Parathyroid adenoma (tissue), 2 donors: ENCODE results near the gene NUP62CL.
A peak's percentile ranks its signal among the peaks of the same experiment; 100 is the strongest.

Source experiments
- H2AFZ ChIP-seq: fragments of 300-600 bp; sonication (generic); one replicate; pipeline ENCODE4 v1.7.0; 2017; ENCODE audit warnings: antibody characterized with exemption, mild to moderate bottlenecking
- H3K27ac ChIP-seq: fragments of 300-600 bp; sonication (generic); one replicate; pipeline ENCODE4 v1.7.0; 2017
- H3K27me3 ChIP-seq: fragments of 300-600 bp; sonication (generic); one replicate; pipeline ENCODE4 v1.7.0; 2017; ENCODE audit warnings: low read length; ENCODE audit not compliant: control insufficient read depth, insufficient read depth
- H3K36me3 ChIP-seq: fragments of 300-600 bp; sonication (generic); one replicate; pipeline ENCODE4 v1.7.0; 2017; ENCODE audit warnings: low read length; ENCODE audit not compliant: control insufficient read depth, insufficient read depth
- H3K4me1 ChIP-seq: fragments of 300-600 bp; sonication (generic); one replicate; pipeline ENCODE4 v1.7.0; 2017; ENCODE audit warnings: control low read depth
- H3K4me2 ChIP-seq: fragments of 300-600 bp; sonication (generic); one replicate; pipeline ENCODE4 v1.7.0; 2017; ENCODE audit warnings: low read length
- H3K4me3 ChIP-seq: fragments of 300-600 bp; sonication (generic); one replicate; pipeline ENCODE4 v1.7.0; 2017; ENCODE audit warnings: low read depth, low read length
- H3K79me2 ChIP-seq: fragments of 300-600 bp; sonication (generic); one replicate; pipeline ENCODE4 v1.7.0; 2017; ENCODE audit warnings: control low read depth
- H3K9ac ChIP-seq: fragments of 300-600 bp; sonication (generic); one replicate; pipeline ENCODE4 v1.7.0; 2017; ENCODE audit warnings: mild to moderate bottlenecking
- H3K9me3 ChIP-seq: fragments of 300-600 bp; sonication (generic); one replicate; pipeline ENCODE4 v1.7.0; 2017; ENCODE audit warnings: low read length; ENCODE audit not compliant: control insufficient read depth
- TF ChIP-seq, protein P1 (sequence below): fragments of 300-600 bp; sonication (generic); IDR thresholded peaks from one replicate; pipeline ENCODE4 v1.7.0; 2017; ENCODE audit warnings: antibody characterized with exemption, mild to moderate bottlenecking
- donor health status: primary hyperparathyroidism.

Gene NUP62CL

GRCh38 chrX:107205770-107206696, at the start of gene NUP62CL, which contains the start of gene DNAAF6:
TSS of gene NUP62CL (minus strand) at chrX:107206433. CDS start at chrX:107175146, 31,287 bp downstream.
TSS of gene DNAAF6 (plus strand) at chrX:107206611. CDS start at chrX:107212876, 6,265 bp downstream.
- Histone ChIP-seq H3K9ac (no peak within 1 kb of the TSS), H3K9me3 (no peaks in the 10 kb centered on the region), H3K4me1 (no peaks in the 10 kb centered on the region), H3K79me2 (no peaks in the 10 kb centered on the region), H3K27me3 (no peaks in the 10 kb centered on the region), H3K36me3 (no peaks in the 10 kb centered on the region), H3K4me3 (peak within 1 kb of the TSS; percentile 65), H3K4me2 (peak within 1 kb of the TSS; percentile 28), H2AFZ (peak within 1 kb of the TSS; percentile 89), H3K27ac (peak within 1 kb of the TSS; percentile 39)
- TF ChIP-seq, protein P1, sequence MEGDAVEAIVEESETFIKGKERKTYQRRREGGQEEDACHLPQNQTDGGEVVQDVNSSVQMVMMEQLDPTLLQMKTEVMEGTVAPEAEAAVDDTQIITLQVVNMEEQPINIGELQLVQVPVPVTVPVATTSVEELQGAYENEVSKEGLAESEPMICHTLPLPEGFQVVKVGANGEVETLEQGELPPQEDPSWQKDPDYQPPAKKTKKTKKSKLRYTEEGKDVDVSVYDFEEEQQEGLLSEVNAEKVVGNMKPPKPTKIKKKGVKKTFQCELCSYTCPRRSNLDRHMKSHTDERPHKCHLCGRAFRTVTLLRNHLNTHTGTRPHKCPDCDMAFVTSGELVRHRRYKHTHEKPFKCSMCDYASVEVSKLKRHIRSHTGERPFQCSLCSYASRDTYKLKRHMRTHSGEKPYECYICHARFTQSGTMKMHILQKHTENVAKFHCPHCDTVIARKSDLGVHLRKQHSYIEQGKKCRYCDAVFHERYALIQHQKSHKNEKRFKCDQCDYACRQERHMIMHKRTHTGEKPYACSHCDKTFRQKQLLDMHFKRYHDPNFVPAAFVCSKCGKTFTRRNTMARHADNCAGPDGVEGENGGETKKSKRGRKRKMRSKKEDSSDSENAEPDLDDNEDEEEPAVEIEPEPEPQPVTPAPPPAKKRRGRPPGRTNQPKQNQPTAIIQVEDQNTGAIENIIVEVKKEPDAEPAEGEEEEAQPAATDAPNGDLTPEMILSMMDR, result no peak

DNA sequence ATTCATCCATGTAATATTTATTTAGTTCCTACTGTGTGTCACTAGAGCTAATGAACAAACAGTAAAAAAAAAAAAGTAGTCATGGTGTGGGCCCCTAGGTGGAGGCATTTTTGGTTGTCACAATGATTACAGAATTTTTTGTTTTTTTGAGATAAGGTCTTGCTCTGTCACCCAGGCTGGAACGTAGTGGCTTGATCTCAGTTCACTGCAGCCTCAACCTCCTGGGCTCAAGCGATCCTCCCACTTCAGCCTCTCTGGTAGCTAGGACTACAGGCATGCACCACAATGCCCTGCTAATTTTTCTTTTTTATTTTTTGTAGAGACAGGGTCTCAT, 22.2 kb upstream of the NUP62CL start:
- no peaks in the 10 kb centered on the region for H3K79me2 ChIP-seq
- no peaks in the 10 kb centered on the region for H3K27me3 ChIP-seq
- no peaks in the 10 kb centered on the region for H3K4me1 ChIP-seq
- no peak overlapping the region for H3K9ac ChIP-seq
- no peak overlapping the region for H3K4me3 ChIP-seq
- no peaks in the 10 kb centered on the region for H3K36me3 ChIP-seq
- H3K4me2 ChIP-seq, result no peak overlapping the region
- H3K27ac ChIP-seq, result no peak overlapping the region
- no peaks in the 10 kb centered on the region for H3K9me3 ChIP-seq
- H2AFZ ChIP-seq, result no peak overlapping the region
- TF ChIP-seq, protein P1, result no peak

- no peak overlapping the region for H3K9ac ChIP-seq
Measured at GRCh38 chrX:107227780-107228485, 21.7 kb upstream of the NUP62CL start.

DNA sequence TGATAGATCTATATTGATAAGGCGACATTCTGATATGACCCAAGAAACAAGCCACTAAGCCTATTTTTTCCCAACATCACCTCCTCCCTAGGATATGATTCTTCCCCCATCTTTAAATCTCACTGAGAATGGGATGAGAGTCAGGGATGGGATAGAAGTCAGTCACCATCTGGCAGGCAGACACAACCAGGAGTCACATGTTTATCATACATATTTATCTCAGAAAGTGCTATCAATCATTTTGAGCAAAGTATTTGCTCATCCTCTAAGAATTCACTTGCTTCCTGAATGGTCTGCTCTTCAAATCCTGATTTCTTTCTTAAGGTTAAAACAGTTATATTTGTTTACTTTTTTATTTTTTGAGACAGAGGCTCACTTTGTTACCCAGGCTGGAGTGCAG, 20.5 kb upstream of the NUP62CL start:
- no peaks in the 10 kb centered on the region for H3K4me1 ChIP-seq
- no peak overlapping the region for H3K27ac ChIP-seq
- no peak overlapping the region for H3K9ac ChIP-seq
- H3K4me3 ChIP-seq, result no peak overlapping the region
- no peak overlapping the region for H3K4me2 ChIP-seq
- H3K27me3 ChIP-seq, result no peaks in the 10 kb centered on the region
- no peak overlapping the region for H2AFZ ChIP-seq
- no peaks in the 10 kb centered on the region for H3K36me3 ChIP-seq
- no peaks in the 10 kb centered on the region for H3K79me2 ChIP-seq
- TF ChIP-seq, protein P1, result no peak
- H3K9me3 ChIP-seq, result no peaks in the 10 kb centered on the region

More at GRCh38 chrX:107227780-107228485, 21.7 kb upstream of the NUP62CL start:
- Histone ChIP-seq H2AFZ (no peak overlapping the region), H3K36me3 (no peaks in the 10 kb centered on the region), H3K27me3 (no peaks in the 10 kb centered on the region), H3K27ac (no peak overlapping the region), H3K9me3 (no peaks in the 10 kb centered on the region), H3K79me2 (no peaks in the 10 kb centered on the region), H3K4me1 (no peaks in the 10 kb centered on the region), H3K4me3 (no peak overlapping the region), H3K4me2 (no peak overlapping the region)
- TF ChIP-seq, protein P1, result no peak
